WERI-Rb-1 (cell line): ENCODE measurements around the gene UNC13B.
A peak's percentile ranks its signal among the peaks of the same experiment; 100 is the strongest.

ENCODE experiments used
- DNase-seq: peaks from one replicate; pipeline ENCODE4 v3.0.0-alpha.2; 2020
- H3K27ac ChIP-seq: fragments of 250-450 bp; sonication (Bioruptor Pico); 2 replicates; pipeline ENCODE4 v1.5.1; 2020; ENCODE audit warnings: mild to moderate bottlenecking, moderate library complexity
- H3K27me3 ChIP-seq: fragments of 250-450 bp; sonication (Bioruptor Pico); 2 replicates; pipeline ENCODE4 v1.5.1; 2021; ENCODE audit warnings: mild to moderate bottlenecking, low read depth, moderate library complexity; ENCODE audit not compliant: insufficient read depth, severe bottlenecking
- H3K36me3 ChIP-seq: fragments of 250-450 bp; sonication (Bioruptor Pico); 2 replicates; pipeline ENCODE4 v1.5.1; 2020; ENCODE audit warnings: mild to moderate bottlenecking, moderate library complexity
- H3K4me3 ChIP-seq: 2 replicates; pipeline ENCODE4 v1.5.1; 2011; ENCODE audit warnings: low read depth, mild to moderate bottlenecking, control low read depth, low read length
- H3K9me3 ChIP-seq: fragments of 250-450 bp; sonication (Bioruptor Pico); 2 replicates; pipeline ENCODE4 v1.5.1; 2021; ENCODE audit warnings: mild to moderate bottlenecking, moderate library complexity; ENCODE audit not compliant: severe bottlenecking
- CTCF ChIP-seq: IDR thresholded peaks from 2 replicates; pipeline ENCODE4 v1.5.1; 2011; ENCODE audit warnings: low read depth, mild to moderate bottlenecking, control low read depth, inconsistent platforms, low read length

Gene UNC13B

GRCh38 chr9:35258660-35259474 is 97.1 kb downstream of the UNC13B start:
- TF ChIP-seq CTCF: peak; percentile 69
- H3K9me3 ChIP-seq: no peaks in the 10 kb centered on the region
- H3K27me3 ChIP-seq: no peaks in the 10 kb centered on the region
- H3K36me3 ChIP-seq: no peaks in the 10 kb centered on the region
- H3K27ac ChIP-seq: no peak overlapping the region
- DNase-seq: peak; percentile 73
- no peak overlapping the region for H3K4me3 ChIP-seq

- no peaks in the 10 kb centered on the region for H3K36me3 ChIP-seq
- no peak for TF ChIP-seq CTCF
- H3K27me3 ChIP-seq: no peaks in the 10 kb centered on the region
- DNase-seq: no peak
- H3K9me3 ChIP-seq: no peaks in the 10 kb centered on the region
- no peak overlapping the region for H3K27ac ChIP-seq
- H3K4me3 ChIP-seq: no peak overlapping the region
Measured at GRCh38 chr9:35260186-35260585, 98.4 kb downstream of the UNC13B start.

GRCh38 chr9:35262064-35262463 is 100.3 kb downstream of the UNC13B start:
- DNase-seq: no peak
- Histone ChIP-seq H3K9me3 (no peaks in the 10 kb centered on the region), H3K4me3 (no peak overlapping the region), H3K36me3 (no peaks in the 10 kb centered on the region), H3K27me3 (no peaks in the 10 kb centered on the region), H3K27ac (no peak overlapping the region)
- no peak for TF ChIP-seq CTCF

- no peaks in the 10 kb centered on the region for H3K9me3 ChIP-seq
- H3K27me3 ChIP-seq: no peaks in the 10 kb centered on the region
- DNase-seq: no peak
- no peaks in the 10 kb centered on the region for H3K36me3 ChIP-seq
- no peak overlapping the region for H3K4me3 ChIP-seq
- no peak for TF ChIP-seq CTCF
- no peak overlapping the region for H3K27ac ChIP-seq
Measured at GRCh38 chr9:35267710-35268109, 105.9 kb downstream of the UNC13B start.

- no peaks in the 10 kb centered on the region for H3K36me3 ChIP-seq
- H3K27ac ChIP-seq: no peak overlapping the region
- DNase-seq: no peak
- no peak overlapping the region for H3K4me3 ChIP-seq
- H3K9me3 ChIP-seq: no peaks in the 10 kb centered on the region
- no peak for TF ChIP-seq CTCF
- no peaks in the 10 kb centered on the region for H3K27me3 ChIP-seq
Measured at GRCh38 chr9:35269919-35270318, 108.1 kb downstream of the UNC13B start.

GRCh38 chr9:35271637-35272036 is 109.8 kb downstream of the UNC13B start:
- Histone ChIP-seq H3K9me3 (no peaks in the 10 kb centered on the region), H3K4me3 (no peak overlapping the region), H3K27ac (no peak overlapping the region), H3K36me3 (no peaks in the 10 kb centered on the region), H3K27me3 (no peaks in the 10 kb centered on the region)
- DNase-seq: no peak
- no peak for TF ChIP-seq CTCF
